Choroid plexus epithelial cell (primary cell): ENCODE measurements around the gene VCAN.

Experiments used
- DNase-seq: peaks from one replicate; pipeline ENCODE4 v3.0.0-alpha.2; 2010; ENCODE audit warnings: low read depth
- H3K4me3 ChIP-seq: 2 replicates; pipeline ENCODE4 v1.5.1; 2011; ENCODE audit warnings: low read depth, mild to moderate bottlenecking, control low read depth, low read length, moderate library complexity
- TF ChIP-seq, protein P1 (sequence below): conservative IDR thresholded peaks from 2 replicates; pipeline ENCODE4 v1.5.1; 2011; ENCODE audit warnings: low read depth, mild to moderate bottlenecking, control low read depth, inconsistent platforms, low read length, moderate library complexity

The VCAN gene

DNA sequence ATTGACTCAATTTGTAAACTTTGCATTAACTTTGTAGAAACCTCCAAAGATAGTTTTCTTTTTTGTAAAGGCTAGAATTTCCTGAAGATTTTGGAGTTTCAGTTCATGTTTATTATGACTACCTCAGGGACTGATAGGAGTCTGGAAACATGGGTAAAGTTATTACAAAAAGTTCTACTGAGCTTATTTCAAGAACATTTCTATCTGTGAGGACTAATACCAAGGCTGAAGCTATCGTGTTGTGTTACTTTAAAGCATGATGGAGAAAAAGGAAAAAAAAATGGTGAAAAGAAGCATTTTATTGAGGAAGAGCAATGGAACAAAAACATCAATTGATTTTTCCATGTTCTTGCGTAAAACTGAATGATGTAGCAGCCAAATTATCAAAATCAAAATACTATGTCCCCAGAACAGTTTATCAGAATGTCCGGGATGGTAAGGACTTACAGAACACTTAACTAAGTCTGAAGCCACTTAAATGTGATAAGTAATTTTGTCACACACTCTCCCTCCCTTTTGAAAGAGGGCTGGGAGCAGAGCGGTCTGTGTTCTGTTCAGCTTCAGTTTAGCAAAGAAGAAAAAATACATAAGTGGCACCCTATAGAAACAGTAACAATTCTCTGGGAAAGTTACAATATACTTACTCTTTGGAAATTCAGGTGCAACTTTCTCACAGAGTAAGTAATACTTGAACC, 25.1 kb upstream of the VCAN start:
- H3K4me3 ChIP-seq: no peak overlapping the region
- TF ChIP-seq, protein P1, sequence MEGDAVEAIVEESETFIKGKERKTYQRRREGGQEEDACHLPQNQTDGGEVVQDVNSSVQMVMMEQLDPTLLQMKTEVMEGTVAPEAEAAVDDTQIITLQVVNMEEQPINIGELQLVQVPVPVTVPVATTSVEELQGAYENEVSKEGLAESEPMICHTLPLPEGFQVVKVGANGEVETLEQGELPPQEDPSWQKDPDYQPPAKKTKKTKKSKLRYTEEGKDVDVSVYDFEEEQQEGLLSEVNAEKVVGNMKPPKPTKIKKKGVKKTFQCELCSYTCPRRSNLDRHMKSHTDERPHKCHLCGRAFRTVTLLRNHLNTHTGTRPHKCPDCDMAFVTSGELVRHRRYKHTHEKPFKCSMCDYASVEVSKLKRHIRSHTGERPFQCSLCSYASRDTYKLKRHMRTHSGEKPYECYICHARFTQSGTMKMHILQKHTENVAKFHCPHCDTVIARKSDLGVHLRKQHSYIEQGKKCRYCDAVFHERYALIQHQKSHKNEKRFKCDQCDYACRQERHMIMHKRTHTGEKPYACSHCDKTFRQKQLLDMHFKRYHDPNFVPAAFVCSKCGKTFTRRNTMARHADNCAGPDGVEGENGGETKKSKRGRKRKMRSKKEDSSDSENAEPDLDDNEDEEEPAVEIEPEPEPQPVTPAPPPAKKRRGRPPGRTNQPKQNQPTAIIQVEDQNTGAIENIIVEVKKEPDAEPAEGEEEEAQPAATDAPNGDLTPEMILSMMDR: no peak
- DNase-seq: no peak

DNA sequence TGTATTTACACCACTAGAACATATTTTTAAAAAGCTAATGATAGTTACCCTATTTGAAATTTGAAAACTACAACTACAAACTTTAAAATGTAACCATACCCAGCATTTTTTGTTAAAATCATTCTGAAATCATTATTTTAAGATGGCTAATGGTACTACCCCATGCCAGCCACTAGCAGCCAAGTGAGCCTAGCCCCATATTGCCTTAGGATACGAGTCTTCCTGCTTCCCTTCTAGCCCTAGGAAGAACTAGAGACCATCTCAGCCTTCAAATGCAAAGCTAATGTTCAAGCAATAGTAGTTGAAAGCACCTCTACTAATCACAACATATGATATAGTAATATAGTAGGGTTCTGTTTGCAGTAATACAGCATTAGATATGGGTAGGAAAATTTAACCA, 24.0 kb upstream of the VCAN start:
- H3K4me3 ChIP-seq: no peak overlapping the region
- TF ChIP-seq, protein P1: no peak
- DNase-seq: no peak

DNA sequence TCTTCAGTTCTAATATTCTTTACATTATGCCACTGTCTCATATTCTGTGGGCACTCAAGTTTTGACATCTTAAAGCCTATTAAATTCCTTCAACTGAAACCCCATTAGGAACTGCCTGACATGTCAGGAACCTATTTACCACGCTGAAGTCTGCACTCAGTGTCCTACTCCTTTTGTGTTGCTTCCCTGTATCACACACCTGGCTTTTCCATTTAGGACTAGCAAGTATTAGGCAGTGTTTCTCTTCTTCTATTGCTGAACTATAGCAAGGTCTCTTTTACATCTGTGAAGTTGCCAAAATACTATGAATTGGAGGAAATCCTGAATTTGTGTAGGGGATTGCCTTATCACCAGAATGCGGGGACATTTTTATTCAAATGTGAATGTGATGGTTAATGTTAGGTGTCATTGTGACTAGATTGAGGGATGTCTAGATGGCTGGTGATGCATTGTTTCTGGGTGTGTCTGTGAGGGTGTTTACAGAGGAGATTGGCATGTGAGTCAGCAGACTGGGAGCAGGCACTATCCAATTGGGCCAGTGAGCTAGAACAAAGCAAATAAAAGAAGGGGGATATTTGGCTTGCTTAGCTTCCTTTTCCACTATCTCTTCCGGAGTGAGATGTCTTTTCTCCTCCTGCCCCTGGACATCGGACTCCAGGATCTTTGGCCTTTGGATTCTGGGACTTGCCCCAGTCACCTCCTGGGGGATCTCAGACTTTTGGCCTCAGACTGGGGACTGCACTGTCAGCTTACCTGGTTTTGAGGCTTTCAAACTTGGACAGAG, 21.2 kb upstream of the VCAN start:
- no peak for DNase-seq
- TF ChIP-seq, protein P1: no peak
- H3K4me3 ChIP-seq: no peak overlapping the region

DNA sequence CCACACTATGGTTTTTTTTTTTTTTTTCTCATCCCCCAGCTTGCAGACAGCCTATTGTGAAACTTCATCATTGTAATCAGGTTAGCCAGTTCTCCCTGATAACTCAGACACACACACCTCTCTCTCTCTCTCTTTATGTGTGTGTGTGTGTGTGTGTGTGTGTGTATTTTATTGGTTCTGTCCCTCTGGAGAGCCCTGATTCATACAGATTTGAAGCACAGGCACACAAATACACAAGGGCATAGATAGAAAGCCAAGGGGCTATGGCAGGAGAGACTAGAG, 20.6 kb upstream of the VCAN start:
- TF ChIP-seq, protein P1: no peak
- DNase-seq: no peak
- no peak overlapping the region for H3K4me3 ChIP-seq

DNA sequence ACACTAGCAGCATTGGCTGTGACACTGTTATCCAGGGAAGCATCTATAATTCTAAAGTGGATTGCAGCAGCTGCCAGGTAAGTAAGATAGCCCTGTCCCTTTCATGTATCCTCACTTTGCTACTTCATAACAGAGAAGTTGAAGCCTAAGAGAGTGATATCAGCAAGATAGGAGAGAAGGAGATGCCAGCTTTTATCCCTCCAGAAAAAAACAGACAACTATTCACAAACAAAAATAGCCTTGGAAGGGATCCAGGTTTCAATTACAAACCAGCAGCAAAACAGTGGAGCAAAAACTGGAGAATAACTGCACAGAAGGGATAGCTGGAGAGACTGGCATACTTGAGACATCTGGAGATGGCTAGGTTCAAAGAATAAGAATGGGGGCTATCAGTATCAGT, 19.6 kb upstream of the VCAN start:
- no peak for DNase-seq
- TF ChIP-seq, protein P1: no peak
- H3K4me3 ChIP-seq: no peak overlapping the region

DNA sequence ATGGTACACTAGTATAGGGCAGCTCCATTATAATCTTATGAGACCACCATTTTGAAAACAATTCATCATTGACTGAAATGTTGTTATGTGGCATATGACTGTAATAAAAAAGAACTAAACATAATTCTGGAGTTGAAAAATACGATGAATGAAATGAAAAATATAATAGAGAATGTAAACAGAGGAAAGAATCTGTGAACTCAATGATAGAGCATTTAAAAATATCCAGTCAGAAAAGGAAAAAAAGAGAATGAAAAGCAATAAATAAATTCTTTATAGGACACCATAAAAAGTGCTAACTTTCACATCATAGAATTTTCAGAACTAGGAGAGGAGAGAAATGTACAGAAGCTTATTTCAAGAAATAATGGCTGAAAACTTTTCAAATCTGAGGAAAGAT, 17.6 kb upstream of the VCAN start:
- DNase-seq: no peak
- TF ChIP-seq, protein P1: no peak
- no peak overlapping the region for H3K4me3 ChIP-seq

DNA sequence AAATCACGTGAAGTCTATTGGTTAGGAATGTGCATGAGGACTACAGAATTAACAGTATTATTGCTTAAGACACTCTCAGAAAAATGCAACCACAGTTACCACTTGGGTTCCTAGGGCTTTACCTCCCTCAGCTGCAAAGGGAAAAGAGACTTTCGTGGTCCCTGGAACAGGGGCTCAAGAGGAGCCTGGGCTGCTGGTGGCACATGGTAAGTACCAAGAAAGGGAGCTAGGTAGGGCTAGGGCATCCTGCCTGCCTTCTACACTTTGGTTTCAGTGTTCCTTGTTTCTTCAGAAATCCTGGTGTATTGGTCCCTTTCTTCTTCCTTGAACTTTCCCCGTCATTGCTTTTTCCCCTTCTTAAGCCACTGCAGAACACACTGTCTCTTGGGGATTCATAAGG, 7.3 kb upstream of the VCAN start:
- H3K4me3 ChIP-seq: no peak overlapping the region
- DNase-seq: no peak
- TF ChIP-seq, protein P1: no peak
